Kidney epithelial cell (primary cell): Measurements from ENCODE around the gene SPTBN4. TPM values are rescaled to one million over a fixed set of nuclear protein-coding genes. Genes with fewer than 3 reads are reported as not detected.

Experiments
- DNase-seq: peaks from one replicate; pipeline ENCODE4 v3.0.0-alpha.2; 2010; ENCODE audit warnings: low read depth
- H3K27me3 ChIP-seq: 2 replicates; pipeline ENCODE4 v1.6.0; 2011; ENCODE audit warnings: low read length; ENCODE audit not compliant: control insufficient read depth, insufficient read depth
- H3K36me3 ChIP-seq: 2 replicates; pipeline ENCODE4 v1.5.1; 2011; ENCODE audit warnings: low read length; ENCODE audit not compliant: control insufficient read depth, insufficient read depth
- H3K4me3 ChIP-seq: 2 replicates; pipeline ENCODE4 v1.5.1; 2011; ENCODE audit warnings: low read depth, mild to moderate bottlenecking, control low read depth, low read length
- CTCF ChIP-seq: IDR thresholded peaks from 2 replicates; pipeline ENCODE4 v1.5.1; 2011; ENCODE audit warnings: mild to moderate bottlenecking, moderate library complexity, low read length, control low read depth, inconsistent platforms; ENCODE audit not compliant: insufficient read depth, poor library complexity, severe bottlenecking
- total RNA-seq: library from RNA; depleted of rRNA; stranded (reverse); fragments of >200 nt; gene quantifications from 2 replicates; pipeline ENCODE4 v1.2.3, GENCODE V29; 2015

The SPTBN4 gene
- 0.96 and 2.4 TPM in 2 replicates for total RNA-seq

DNA sequence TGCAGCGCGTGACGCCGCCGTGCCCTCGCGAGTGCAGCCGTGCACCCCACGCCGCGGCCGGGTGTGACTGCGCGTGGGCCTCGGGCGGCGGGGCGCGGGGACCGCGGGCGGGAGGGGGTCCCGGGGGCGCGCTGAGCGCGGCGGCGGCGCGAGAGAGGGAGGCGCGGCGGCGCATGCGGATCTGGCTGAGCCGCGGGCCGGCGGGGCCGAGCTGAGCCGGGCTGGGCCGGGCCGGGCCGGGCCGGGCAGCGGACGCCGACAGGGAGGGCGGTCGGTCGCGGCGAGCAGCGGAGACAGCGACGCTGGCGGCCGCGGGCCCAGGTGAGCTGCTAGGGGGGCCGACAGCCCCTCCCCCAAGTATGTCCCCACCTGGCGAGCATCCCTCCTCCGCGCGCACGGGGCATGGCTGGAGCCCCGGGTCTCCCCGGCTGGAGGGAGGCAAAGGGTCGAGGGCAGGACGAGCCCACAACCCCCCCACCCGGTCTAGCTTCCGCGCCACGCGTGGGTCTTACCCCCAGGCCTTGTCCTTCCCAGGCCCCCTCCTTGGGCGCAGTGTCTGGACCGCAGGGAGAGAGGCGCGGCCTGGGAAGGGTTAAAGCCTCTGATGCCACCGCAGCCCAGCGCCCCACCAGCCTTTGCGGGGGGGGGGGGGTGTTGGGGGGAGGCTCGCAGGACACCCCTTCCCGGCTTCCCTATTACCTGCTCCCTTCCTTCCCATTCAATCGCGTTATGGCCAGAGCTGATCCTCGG is at the start of gene SPTBN4:
TSS of gene SPTBN4 (plus strand) at position 17 of the 750 bp plus-strand sequence. CDS start 5,621 bp downstream, outside the sequence.
- H3K27me3 ChIP-seq, result peaks cover 14% of the 10 kb centered on the region
- DNase-seq, result no peak
- H3K4me3 ChIP-seq, result peak within 1 kb of the TSS; percentile 14
- no peaks in the 10 kb centered on the region for H3K36me3 ChIP-seq
- no peak for TF ChIP-seq CTCF

GRCh38 chr19:40417643-40417981 is 49.2 kb upstream of the SPTBN4 start:
- DNase-seq, result no peak

DNA sequence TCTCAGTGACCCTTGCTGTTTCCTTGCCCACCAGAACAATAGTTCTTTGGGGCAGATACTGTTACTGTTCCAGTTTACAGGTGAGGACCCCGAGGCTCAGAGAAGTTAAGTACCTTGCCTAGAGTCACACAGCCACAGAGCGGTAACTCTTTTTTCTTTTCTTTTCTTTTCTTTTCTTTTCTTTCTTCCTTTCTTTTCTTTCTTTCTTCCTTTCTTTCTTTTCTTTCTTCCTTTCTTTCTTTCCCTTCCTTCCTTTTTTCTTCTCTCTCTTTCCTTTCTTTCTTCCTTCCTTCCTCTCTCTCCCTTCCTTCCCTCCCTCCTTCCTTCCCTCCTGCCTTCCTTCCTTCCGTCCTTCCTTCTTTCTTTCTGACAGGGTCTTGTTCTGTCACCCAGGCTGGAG is 48.8 kb upstream of the SPTBN4 start:
- Histone ChIP-seq H3K4me3 (no peak overlapping the region), H3K36me3 (no peaks in the 10 kb centered on the region), H3K27me3 (no peaks in the 10 kb centered on the region)
- no peak for TF ChIP-seq CTCF
- DNase-seq, result no peak

More at GRCh38 chr19:40417643-40417981, 49.2 kb upstream of the SPTBN4 start:
- no peak overlapping the region for H3K4me3 ChIP-seq
- no peak for TF ChIP-seq CTCF
- no peaks in the 10 kb centered on the region for H3K36me3 ChIP-seq
- H3K27me3 ChIP-seq, result no peaks in the 10 kb centered on the region

DNA sequence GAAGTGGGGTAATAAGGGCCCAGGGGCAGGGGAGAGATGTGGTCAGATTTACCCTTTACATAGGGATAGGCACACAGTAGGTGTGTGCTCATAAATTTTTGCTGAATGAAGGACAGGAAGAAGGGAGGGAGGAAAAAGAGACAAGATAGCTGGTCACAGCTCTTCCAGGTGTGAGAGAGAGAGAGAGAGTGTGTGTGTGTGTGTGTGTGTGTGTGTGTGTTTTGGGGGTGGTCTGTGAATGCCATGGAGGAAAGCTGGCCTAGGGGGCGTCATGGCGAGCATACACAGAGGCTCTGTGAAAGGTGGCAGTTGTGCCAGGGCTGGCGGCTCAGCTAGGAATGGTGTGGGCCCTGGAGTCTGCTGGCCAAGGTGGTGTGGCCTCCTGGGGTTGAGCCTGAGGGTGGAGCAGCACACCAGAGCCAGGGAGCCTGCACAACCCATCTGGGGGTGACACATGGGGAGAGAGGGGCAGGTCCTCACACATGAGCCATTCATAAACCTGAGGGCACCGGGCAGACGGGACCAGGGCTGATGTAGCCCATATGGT is 47.7 kb upstream of the SPTBN4 start:
- Histone ChIP-seq H3K36me3 (no peaks in the 10 kb centered on the region), H3K27me3 (no peaks in the 10 kb centered on the region), H3K4me3 (no peak overlapping the region)
- no peak for TF ChIP-seq CTCF
- no peak for DNase-seq

DNA sequence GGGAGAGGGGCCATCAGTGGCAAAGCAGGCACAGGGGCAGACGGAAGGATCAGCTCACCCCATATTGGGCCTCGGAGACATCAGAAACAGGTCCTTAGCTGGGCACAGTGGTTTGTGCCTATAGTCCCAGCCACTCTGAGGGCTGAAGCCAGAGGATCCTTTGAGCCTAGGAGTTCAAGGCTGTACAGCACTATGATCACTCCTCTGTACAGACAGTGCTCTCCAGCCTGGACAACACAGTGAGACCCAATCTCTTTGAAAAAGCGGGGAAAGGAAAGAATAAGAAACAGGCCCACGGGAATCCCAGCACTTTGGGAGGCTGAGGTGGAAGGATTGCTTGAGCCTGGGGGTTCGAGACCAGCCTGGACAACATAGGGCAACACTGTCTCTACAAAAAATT is 47.0 kb upstream of the SPTBN4 start:
- no peak for DNase-seq
- Histone ChIP-seq H3K27me3 (no peaks in the 10 kb centered on the region), H3K4me3 (no peak overlapping the region), H3K36me3 (no peaks in the 10 kb centered on the region)
- no peak for TF ChIP-seq CTCF

DNA sequence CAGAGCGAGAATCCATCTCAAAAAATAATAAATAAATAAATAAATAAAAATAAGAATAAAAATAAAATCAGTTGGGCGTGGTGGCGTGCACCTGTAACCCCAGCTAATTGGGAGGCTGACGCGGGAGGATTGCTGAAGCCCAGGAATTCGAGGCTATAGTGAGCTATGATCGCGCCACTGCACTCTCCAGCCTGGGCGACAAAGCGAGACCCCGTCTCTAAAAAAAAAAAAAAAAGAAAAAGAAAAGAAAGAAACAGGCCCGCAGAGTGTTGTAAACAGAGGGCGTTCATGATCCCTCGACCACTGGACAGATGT is 46.4 kb upstream of the SPTBN4 start:
- H3K4me3 ChIP-seq, result no peak overlapping the region
- no peaks in the 10 kb centered on the region for H3K36me3 ChIP-seq
- TF ChIP-seq CTCF, result no peak
- no peak for DNase-seq
- no peaks in the 10 kb centered on the region for H3K27me3 ChIP-seq
